ENCODE data around the gene FUT8.

Gene FUT8

GRCh38 chr14:65413739-65414045, 1.2 kb downstream of the FUT8 start:
- H3K4me3 ChIP-seq (ENCODE audit: low read depth, low read length) = peak overlapping the region; percentile 91
- in situ Hi-C loops (cut with HindIII; ENCODE audit: low sequenced_read_pairs) = loop anchor here (5.0 kb wide), 1 partner anchor 181 kb away; no protein-coding TSS in a partner anchor
- TF ChIP-seq CTCF (IDR thresholded peaks at IDR 0.05; ENCODE audit: low read depth, low read length, missing control alignments) = no peak
- no peak for DNase-seq (ENCODE audit: low read depth)

- H3K4me3 ChIP-seq (ENCODE audit: low read depth, low read length) = no peak overlapping the region
- in situ Hi-C loops (cut with HindIII; ENCODE audit: low sequenced_read_pairs) = loop anchor here (5.0 kb wide), 1 partner anchor 183 kb away; no protein-coding TSS in a partner anchor
- peak; percentile 44 for TF ChIP-seq CTCF (IDR thresholded peaks at IDR 0.05; ENCODE audit: low read depth, low read length, missing control alignments)
- DNase-seq (ENCODE audit: low read depth) = peak; percentile 31
Observed at GRCh38 chr14:65414961-65415589, 2.5 kb downstream of the FUT8 start.

GRCh38 chr14:65415613-65416012, 3.1 kb downstream of the FUT8 start:
- no peak for DNase-seq (ENCODE audit: low read depth)
- in situ Hi-C loops (cut with HindIII; ENCODE audit: low sequenced_read_pairs) = no loop called here
- TF ChIP-seq CTCF (IDR thresholded peaks at IDR 0.05; ENCODE audit: low read depth, low read length, missing control alignments) = no peak
- no peak overlapping the region for H3K4me3 ChIP-seq (ENCODE audit: low read depth, low read length)

- DNase-seq (ENCODE audit: low read depth) = no peak
- TF ChIP-seq CTCF (IDR thresholded peaks at IDR 0.05; ENCODE audit: low read depth, low read length, missing control alignments) = no peak
- in situ Hi-C loops (cut with HindIII; ENCODE audit: low sequenced_read_pairs) = no loop called here
Observed at GRCh38 chr14:65419593-65420252, 7.2 kb downstream of the FUT8 start.

GRCh38 chr14:65421201-65421981, 8.9 kb downstream of the FUT8 start:
- no peak overlapping the region for H3K4me3 ChIP-seq (ENCODE audit: low read depth, low read length)

More at GRCh38 chr14:65419593-65420252, 7.2 kb downstream of the FUT8 start:
- no peak overlapping the region for H3K4me3 ChIP-seq (ENCODE audit: low read depth, low read length)

More at GRCh38 chr14:65421201-65421981, 8.9 kb downstream of the FUT8 start:
- in situ Hi-C loops (cut with HindIII; ENCODE audit: low sequenced_read_pairs) = no loop called here
- DNase-seq (ENCODE audit: low read depth) = no peak
- no peak for TF ChIP-seq CTCF (IDR thresholded peaks at IDR 0.05; ENCODE audit: low read depth, low read length, missing control alignments)

All from astrocyte of the cerebellum (primary cell).